Measurements from ENCODE around the gene TRAPPC6A. TPM values are rescaled to one million over a fixed set of nuclear protein-coding genes. Genes with fewer than 3 reads are reported as not detected.
A peak's percentile ranks its signal among the peaks of the same experiment; 100 is the strongest.

Gene TRAPPC6A
- total RNA-seq, 1 experiment from 2014 or later, result 26.9 TPM

DNA sequence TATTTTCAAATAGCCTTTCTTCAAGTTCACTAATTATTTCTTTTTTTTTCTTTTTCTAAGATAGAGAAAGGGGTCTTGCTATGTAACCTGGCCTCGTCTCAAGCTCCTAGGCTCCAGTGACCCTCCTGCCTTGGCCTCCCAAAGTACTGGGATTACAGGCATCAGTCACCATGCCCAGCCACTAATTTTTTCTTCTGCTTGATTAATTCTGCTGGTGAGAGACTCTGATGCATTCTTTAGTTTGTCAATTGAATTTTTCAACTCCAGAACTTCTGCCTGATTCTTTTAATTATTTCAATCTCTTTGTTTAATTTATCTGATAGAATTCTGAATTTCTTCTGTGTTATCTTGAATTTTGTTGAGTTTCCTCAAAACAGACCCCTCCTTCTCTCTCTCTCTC lies 11.9 kb upstream of the TRAPPC6A start:
- no peak for TF ChIP-seq CEBPB (IDR thresholded peaks at IDR 0.05; ENCODE audit: low read depth)
- no peak for TF ChIP-seq POLR2A (IDR thresholded peaks at IDR 0.05; ENCODE audit: borderline replicate concordance, extremely low read depth, insufficient read depth, insufficient read length)
- TF ChIP-seq ZBTB33 (IDR thresholded peaks at IDR 0.05; ENCODE audit: extremely low read depth, insufficient replicate concordance, low read length), result no peak
- TF ChIP-seq ELF1 (IDR thresholded peaks at IDR 0.05; ENCODE audit: borderline replicate concordance, low read depth), result no peak
- no peak for TF ChIP-seq EZH2 (IDR thresholded peaks at IDR 0.05)
- TF ChIP-seq YY1 (IDR thresholded peaks at IDR 0.05; ENCODE audit: extremely low read depth, insufficient replicate concordance, low read depth, low read length), result no peak
- RAD21 ChIA-PET (ENCODE audit: low non-redundant PET in 1 of 2, low total read pairs in 2 of 2, uncharacterized antibody in 2 of 2, unreplicated experiment in 2 of 2), result no interaction called here
- Histone ChIP-seq H3K9me2 (ENCODE audit: insufficient read depth) (no peaks in the 10 kb centered on the region), H3K27ac (ENCODE audit: low read depth, low read length) (no peak overlapping the region), H3K79me2 (ENCODE audit: insufficient read depth, low read length) (no peaks in the 10 kb centered on the region), H3K4me2 (ENCODE audit: low read length) (no peak overlapping the region), H3K4me3 (replicated peaks in 1 of 2; ENCODE audit: low read depth in 1 of 2, low read length in 2 of 2) (no peak overlapping the region), H3K9me3 (ENCODE audit: control insufficient read depth in 1 of 2, insufficient read depth in 1 of 2, low read depth in 1 of 2, low read length in 2 of 2) (no peaks in the 10 kb centered on the region), H2AFZ (ENCODE audit: low read depth, low read length, poor library complexity, severe bottlenecking) (no peak overlapping the region), H4K20me1 (ENCODE audit: insufficient read depth) (no peaks in the 10 kb centered on the region), H3K27me3 (ENCODE audit: insufficient read depth, low read length) (no peaks in the 10 kb centered on the region), H3K9ac (ENCODE audit: low read length) (no peak overlapping the region), H3K4me1 (ENCODE audit: control insufficient read depth in 1 of 2, insufficient read depth in 2 of 2, low read length in 2 of 2) (peaks cover 0 to 3% of the 10 kb centered on the region in 2 experiments; a peak in 1 of 4 replicates), H3K36me3 (ENCODE audit: control insufficient read depth in 1 of 2, insufficient read depth in 2 of 2, low read length in 2 of 2) (no peaks in the 10 kb centered on the region)
- DNase-seq (ENCODE audit: low read depth, low spot score), result no peak
- intact Hi-C loops (cut with micrococcal nuclease), result loop anchor here (10.0 kb wide), 1 partner anchor 55 kb away; the partner anchor contains the start of gene EXOC3L2
- CTCF ChIA-PET, result no interaction called here
- no peak for ATAC-seq
- POLR2A ChIA-PET, result no interaction called here
- no TSS peak for BruUV-seq (replicated peaks)

DNA sequence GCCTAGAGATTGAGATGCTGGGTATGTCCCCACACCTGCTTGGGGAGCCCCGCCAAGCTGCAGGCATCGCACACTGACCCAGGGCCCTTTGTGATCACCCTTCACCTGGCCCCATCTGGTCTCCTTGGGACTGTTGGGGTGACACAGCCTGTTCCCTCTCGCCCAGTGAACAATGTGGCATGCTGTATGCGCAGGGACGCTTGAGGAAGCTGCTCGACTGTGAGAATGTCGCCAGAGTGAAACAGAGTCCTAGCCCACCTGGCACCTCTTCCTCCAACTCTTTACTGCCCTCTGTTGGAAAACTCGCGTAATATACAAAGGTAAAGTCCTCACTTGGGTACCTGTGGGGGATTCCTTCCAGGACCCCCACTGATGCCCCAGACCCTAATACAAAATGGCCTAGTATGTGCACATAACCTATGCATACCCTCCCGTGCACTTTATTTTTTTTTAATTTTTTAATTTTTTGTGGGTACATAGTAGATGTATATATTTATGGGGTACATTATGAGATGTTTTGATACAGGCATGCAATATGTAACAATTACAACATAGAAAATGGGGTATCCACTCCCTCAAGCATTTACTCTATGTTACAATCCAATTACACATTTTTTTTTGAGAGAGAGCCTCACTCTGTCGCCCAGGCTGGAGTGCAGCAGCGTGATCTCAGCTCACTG lies 9.5 kb upstream of the TRAPPC6A start:
- H3K36me3 ChIP-seq (ENCODE audit: control insufficient read depth in 1 of 2, insufficient read depth in 2 of 2, low read length in 2 of 2), result no peaks in the 10 kb centered on the region
- no peaks in the 10 kb centered on the region for H3K9me3 ChIP-seq (ENCODE audit: control insufficient read depth in 1 of 2, insufficient read depth in 1 of 2, low read depth in 1 of 2, low read length in 2 of 2)
- H3K9ac ChIP-seq (ENCODE audit: low read length), result no peak overlapping the region
- H3K4me1 ChIP-seq (ENCODE audit: control insufficient read depth in 1 of 2, insufficient read depth in 2 of 2, low read length in 2 of 2), result peaks cover 5 to 9% of the 10 kb centered on the region in 2 experiments; a peak in 3 of 4 replicates
- CTCF ChIA-PET, result interaction anchor here (0.6 to 2.3 kb wide), 2 partner anchors 9 to 12 kb away, joined by 3 to 11 read pairs; partner anchors contain the start of genes BLOC1S3 and TRAPPC6A
- no peaks in the 10 kb centered on the region for H4K20me1 ChIP-seq (ENCODE audit: insufficient read depth)
- no peak overlapping the region for H3K27ac ChIP-seq (ENCODE audit: low read depth, low read length)
- no peak overlapping the region for H3K4me3 ChIP-seq (replicated peaks in 1 of 2; ENCODE audit: low read depth in 1 of 2, low read length in 2 of 2)
- DNase-seq (ENCODE audit: low read depth, low spot score) (no peak), ATAC-seq (peak; percentile 85)
- intact Hi-C loops (cut with micrococcal nuclease), result loop anchor here (10.0 kb wide), 1 partner anchor 57 kb away; the partner anchor contains the start of gene EXOC3L2
- POLR2A ChIA-PET, result no interaction called here
- no TSS peak for BruUV-seq (replicated peaks)
- H3K27me3 ChIP-seq (ENCODE audit: insufficient read depth, low read length), result no peaks in the 10 kb centered on the region
- H3K9me2 ChIP-seq (ENCODE audit: insufficient read depth), result no peaks in the 10 kb centered on the region
- peak overlapping the region; percentile 29 for H3K4me2 ChIP-seq (ENCODE audit: low read length)
- RAD21 ChIA-PET (ENCODE audit: low non-redundant PET in 1 of 2, low total read pairs in 2 of 2, uncharacterized antibody in 2 of 2, unreplicated experiment in 2 of 2), result no interaction called here
- peak overlapping the region; percentile 23 for H2AFZ ChIP-seq (ENCODE audit: low read depth, low read length, poor library complexity, severe bottlenecking)
- H3K79me2 ChIP-seq (ENCODE audit: insufficient read depth, low read length), result no peaks in the 10 kb centered on the region
- TF ChIP-seq, protein P1, sequence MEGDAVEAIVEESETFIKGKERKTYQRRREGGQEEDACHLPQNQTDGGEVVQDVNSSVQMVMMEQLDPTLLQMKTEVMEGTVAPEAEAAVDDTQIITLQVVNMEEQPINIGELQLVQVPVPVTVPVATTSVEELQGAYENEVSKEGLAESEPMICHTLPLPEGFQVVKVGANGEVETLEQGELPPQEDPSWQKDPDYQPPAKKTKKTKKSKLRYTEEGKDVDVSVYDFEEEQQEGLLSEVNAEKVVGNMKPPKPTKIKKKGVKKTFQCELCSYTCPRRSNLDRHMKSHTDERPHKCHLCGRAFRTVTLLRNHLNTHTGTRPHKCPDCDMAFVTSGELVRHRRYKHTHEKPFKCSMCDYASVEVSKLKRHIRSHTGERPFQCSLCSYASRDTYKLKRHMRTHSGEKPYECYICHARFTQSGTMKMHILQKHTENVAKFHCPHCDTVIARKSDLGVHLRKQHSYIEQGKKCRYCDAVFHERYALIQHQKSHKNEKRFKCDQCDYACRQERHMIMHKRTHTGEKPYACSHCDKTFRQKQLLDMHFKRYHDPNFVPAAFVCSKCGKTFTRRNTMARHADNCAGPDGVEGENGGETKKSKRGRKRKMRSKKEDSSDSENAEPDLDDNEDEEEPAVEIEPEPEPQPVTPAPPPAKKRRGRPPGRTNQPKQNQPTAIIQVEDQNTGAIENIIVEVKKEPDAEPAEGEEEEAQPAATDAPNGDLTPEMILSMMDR (IDR thresholded peaks at IDR 0.05 in 2 of 3, conservative IDR thresholded peaks at IDR 0.05 in 1 of 3; ENCODE audit: borderline replicate concordance in 1 of 3, insufficient read depth in 1 of 3, low read depth in 2 of 3, low read length in 2 of 3), result peak; percentile 53 to 70 (median 67); a peak in 5 of 6 replicates
- TF ChIP-seq, protein P2, sequence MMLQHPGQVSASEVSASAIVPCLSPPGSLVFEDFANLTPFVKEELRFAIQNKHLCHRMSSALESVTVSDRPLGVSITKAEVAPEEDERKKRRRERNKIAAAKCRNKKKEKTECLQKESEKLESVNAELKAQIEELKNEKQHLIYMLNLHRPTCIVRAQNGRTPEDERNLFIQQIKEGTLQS (IDR thresholded peaks at IDR 0.05), result no peak
- no peak for TF ChIP-seq EZH2 (IDR thresholded peaks at IDR 0.05)
- no peak for TF ChIP-seq JUND (IDR thresholded peaks at IDR 0.05)
